H1 (cell line): Measurements from ENCODE around the gene ARHGEF3. TPM values are rescaled to one million over a fixed set of nuclear protein-coding genes. Genes with fewer than 3 reads are reported as not detected.

Experiments
- CTCF ChIA-PET: fragments of 300-600 bp; sonication (Branson Sonifier 250); formaldehyde crosslinking; loops from one replicate; lab custom pipeline; 2021; ENCODE audit not compliant: partially characterized antibody; lab: Charles Lee
- POLR2A ChIA-PET: fragments of 300-600 bp; sonication (Branson Sonifier 250); formaldehyde crosslinking; loops from one replicate; lab custom pipeline; 2021; ENCODE audit warnings: inconsistent platforms; ENCODE audit not compliant: partially characterized antibody; lab: Charles Lee
- DNase-seq, 2 experiments: peaks; one replicate each; pipeline versions ENCODE4 v3.0.0 to v3.0.0-alpha.2; 2010 to 2022; ENCODE audit warnings: low spot score in 2 of 2, low read depth in 1 of 2, mixed read lengths in 1 of 2
- FAIRE-seq: peaks from 2 replicates; lab custom pipeline; 2011; peaks lifted over from hg19 to GRCh38; lab: Jason Lieb, UNC
- H2AFZ ChIP-seq: 2 replicates; pipeline ENCODE4 v1.8.1; 2012; ENCODE audit warnings: low read length, inconsistent platforms
- H2AK5ac ChIP-seq: 2 replicates; pipeline ENCODE4 v1.6.1; 2013; ENCODE audit warnings: low read depth, low read length
- H2BK120ac ChIP-seq: replicated peaks from 2 replicates; pipeline ENCODE3; 2013; ENCODE audit warnings: low read depth, low read length, inconsistent platforms
- H2BK12ac ChIP-seq: 2 replicates; pipeline ENCODE4 v1.6.1; 2013; ENCODE audit warnings: low read depth, low read length
- H2BK15ac ChIP-seq: 2 replicates; pipeline ENCODE4 v1.6.1; 2013; ENCODE audit warnings: low read length
- H2BK20ac ChIP-seq: 2 replicates; pipeline ENCODE4 v1.6.1; 2013; ENCODE audit warnings: low read length
- H2BK5ac ChIP-seq: 2 replicates; pipeline ENCODE4 v1.6.1; 2013; ENCODE audit warnings: low read depth, low read length
- H3K14ac ChIP-seq: 2 replicates; pipeline ENCODE4 v1.6.1; 2013; ENCODE audit warnings: inconsistent platforms; ENCODE audit not compliant: insufficient read length
- H3K18ac ChIP-seq: 2 replicates; pipeline ENCODE4 v1.6.1; 2013; ENCODE audit warnings: low read length; ENCODE audit errors: extremely low read depth
- H3K23ac ChIP-seq: 2 replicates; pipeline ENCODE4 v1.6.1; 2013; ENCODE audit warnings: inconsistent platforms; ENCODE audit not compliant: insufficient read length
- H3K23me2 ChIP-seq: 2 replicates; pipeline ENCODE4 v1.6.1; 2013; ENCODE audit warnings: low read depth, low read length
- H3K27ac ChIP-seq: 2 replicates; pipeline ENCODE4 v1.6.1; 2011; ENCODE audit warnings: low read depth, low read length, inconsistent platforms
- H3K27me3 ChIP-seq, 4 experiments: replicated peaks in 1 of 4; 1 replicate in 1 of 4; 2 replicates in 3 of 4; pipeline versions ENCODE4 v1.6.1 to v1.8.1; 2011 to 2013; ENCODE audit warnings: low read length in 3 of 4, mild to moderate bottlenecking in 3 of 4, inconsistent platforms in 2 of 4, mixed read lengths in 2 of 4, moderate library complexity in 1 of 4; ENCODE audit not compliant: control insufficient read depth in 3 of 4, insufficient read depth in 3 of 4; ENCODE audit errors: extremely low read depth in 1 of 4
- H3K36me3 ChIP-seq, 4 experiments: 2 replicates each; pipeline versions ENCODE4 v1.6.1 to v1.8.1; 2011 to 2013; ENCODE audit warnings: mild to moderate bottlenecking in 4 of 4, low read length in 3 of 4, moderate library complexity in 2 of 4, control low read depth in 1 of 4, inconsistent platforms in 1 of 4; ENCODE audit not compliant: insufficient read depth in 4 of 4, control insufficient read depth in 2 of 4
- H3K4ac ChIP-seq: replicated peaks from 2 replicates; pipeline ENCODE3; 2013; ENCODE audit warnings: low read length, low read depth, mixed read lengths, inconsistent platforms; ENCODE audit not compliant: insufficient read length
- H3K4me1 ChIP-seq, 4 experiments: replicated peaks in 1 of 4; 1 replicate in 1 of 4; 2 replicates in 3 of 4; pipeline versions ENCODE4 v1.6.1 to v1.8.1; 2011 to 2013; ENCODE audit warnings: low read length in 3 of 4, inconsistent platforms in 2 of 4, mixed read lengths in 1 of 4; ENCODE audit not compliant: insufficient read depth in 4 of 4, control insufficient read depth in 3 of 4
- H3K4me2 ChIP-seq, 2 experiments: 2 replicates each; pipeline versions ENCODE4 v1.6.1 to v1.8.1; 2011 to 2013; ENCODE audit warnings: low read depth in 2 of 2, low read length in 2 of 2, control low read depth in 1 of 2, inconsistent platforms in 1 of 2, mild to moderate bottlenecking in 1 of 2; ENCODE audit not compliant: insufficient read depth in 1 of 2
- H3K4me3 ChIP-seq, 4 experiments: fragments of 200-600, 300-600 bp in 1 of 4; sonication (generic), shearing (Covaris generic), sonication (Bioruptor Twin) in 1 of 4; 2 replicates each; pipeline versions ENCODE4 v1.5.1 to v1.8.1; 2011 to 2016; ENCODE audit warnings: low read length in 4 of 4, low read depth in 3 of 4, control low read depth in 2 of 4, inconsistent platforms in 2 of 4, mild to moderate bottlenecking in 2 of 4, mixed read lengths in 1 of 4, moderate library complexity in 1 of 4; ENCODE audit not compliant: insufficient read depth in 2 of 4; ENCODE audit errors: extremely low read depth in 1 of 4
- H3K56ac ChIP-seq: replicated peaks from 2 replicates; pipeline ENCODE3; 2013; ENCODE audit warnings: low read depth, mild to moderate bottlenecking, mixed read lengths, low read length, inconsistent platforms; ENCODE audit not compliant: insufficient read length
- H3K79me1 ChIP-seq: 2 replicates; pipeline ENCODE4 v1.6.1; 2013; ENCODE audit warnings: low read depth, low read length, control low read depth
- H3K79me2 ChIP-seq, 2 experiments: 2 replicates each; pipeline versions ENCODE4 v1.6.1 to v1.8.1; 2012 to 2013; ENCODE audit warnings: low read length in 2 of 2, mild to moderate bottlenecking in 2 of 2, inconsistent platforms in 1 of 2; ENCODE audit not compliant: insufficient read depth in 2 of 2, control insufficient read depth in 1 of 2
- H3K9ac ChIP-seq, 4 experiments: replicated peaks in 1 of 4; 1 replicate in 1 of 4; 2 replicates in 3 of 4; pipeline versions ENCODE4 v1.6.1 to v1.8.1; 2011 to 2013; ENCODE audit warnings: low read depth in 3 of 4, low read length in 3 of 4, control low read depth in 2 of 4, mild to moderate bottlenecking in 2 of 4, moderate library complexity in 2 of 4, inconsistent platforms in 1 of 4; ENCODE audit errors: extremely low read depth in 1 of 4
- H3K9me3 ChIP-seq, 2 experiments: 2 replicates each; pipeline versions ENCODE4 v1.6.1 to v1.8.1; 2012 to 2013; ENCODE audit warnings: mild to moderate bottlenecking in 2 of 2, moderate library complexity in 2 of 2, control low read depth in 1 of 2, inconsistent platforms in 1 of 2, low read depth in 1 of 2, low read length in 1 of 2, mixed read lengths in 1 of 2; ENCODE audit not compliant: insufficient read depth in 2 of 2
- H4K20me1 ChIP-seq, 2 experiments: replicated peaks in 1 of 2; 2 replicates each; pipeline versions ENCODE3 to v1.8.1; 2011 to 2013; ENCODE audit warnings: inconsistent platforms in 2 of 2, low read length in 2 of 2, mild to moderate bottlenecking in 1 of 2; ENCODE audit not compliant: insufficient read depth in 2 of 2, control insufficient read depth in 1 of 2
- H4K5ac ChIP-seq: 2 replicates; pipeline ENCODE4 v1.6.1; 2013; ENCODE audit warnings: low read length, low read depth, mixed read lengths, inconsistent platforms; ENCODE audit not compliant: insufficient read length
- H4K8ac ChIP-seq: 2 replicates; pipeline ENCODE4 v1.8.0; 2013; ENCODE audit warnings: mild to moderate bottlenecking, moderate library complexity, low read length, inconsistent platforms; ENCODE audit not compliant: insufficient read depth; ENCODE audit errors: extremely low read depth
- H4K91ac ChIP-seq: replicated peaks from 2 replicates; pipeline ENCODE3; 2013; ENCODE audit warnings: low read length, mixed read lengths, inconsistent platforms; ENCODE audit not compliant: insufficient read length
- ASH2L ChIP-seq: fragments of 200-600, 300-600 bp; sonication (generic); IDR thresholded peaks from one replicate; pipeline ENCODE4 v1.7.1; 2017; ENCODE audit warnings: low read length
- CTBP2 ChIP-seq: IDR thresholded peaks from 2 replicates; pipeline ENCODE4 v1.7.0; 2011; ENCODE audit warnings: borderline replicate concordance, mild to moderate bottlenecking, moderate library complexity, mixed read lengths, low read length; ENCODE audit not compliant: insufficient read depth, insufficient read length
- EGR1 ChIP-seq: IDR thresholded peaks from 2 replicates; pipeline ENCODE4 v1.6.1; 2011; ENCODE audit warnings: low read depth, low read length, borderline replicate concordance
- EP300 ChIP-seq, 2 experiments: IDR thresholded peaks; 1 replicate in 1 of 2; 2 replicates in 1 of 2; pipeline ENCODE4 v1.6.1; 2011 to 2012; ENCODE audit warnings: low read depth in 2 of 2, low read length in 2 of 2, mild to moderate bottlenecking in 2 of 2, borderline replicate concordance in 1 of 2, inconsistent platforms in 1 of 2, moderate library complexity in 1 of 2
- EZH2 ChIP-seq: fragments of 200-600 bp; sonication (generic); IDR thresholded peaks from 2 replicates; pipeline ENCODE4 v1.7.1; 2012; ENCODE audit warnings: low read depth, mild to moderate bottlenecking, moderate library complexity, low read length, inconsistent platforms; ENCODE audit not compliant: severe bottlenecking
- JUN ChIP-seq: IDR thresholded peaks from 2 replicates; pipeline ENCODE4 v1.6.1; 2011; ENCODE audit warnings: low read depth, mild to moderate bottlenecking, improper control_type of control experiment, low read length
- KDM4A ChIP-seq: IDR thresholded peaks from one replicate; pipeline ENCODE4 v1.7.1; 2012; ENCODE audit warnings: low read depth, mild to moderate bottlenecking, moderate library complexity, low read length, inconsistent platforms; ENCODE audit not compliant: severe bottlenecking
- MAFK ChIP-seq: IDR thresholded peaks from 2 replicates; pipeline ENCODE4 v1.6.1; 2012; ENCODE audit warnings: low read depth, mild to moderate bottlenecking, improper control_type of control experiment, low read length
- MAX ChIP-seq: IDR thresholded peaks from 2 replicates; pipeline ENCODE4 v1.6.1; 2012; ENCODE audit warnings: inconsistent platforms
- PHF8 ChIP-seq: fragments of 200-600 bp; sonication (generic); conservative IDR thresholded peaks from 2 replicates; pipeline ENCODE4 v1.7.1; 2012; ENCODE audit warnings: low read depth, mild to moderate bottlenecking, inconsistent platforms, low read length, moderate library complexity
- SAP30 ChIP-seq: fragments of 300-600 bp; sonication (generic); IDR thresholded peaks from 2 replicates; pipeline ENCODE4 v1.7.1; 2012; ENCODE audit warnings: low read length, moderate library complexity, mild to moderate bottlenecking, inconsistent platforms; ENCODE audit not compliant: insufficient read depth, insufficient replicate concordance
- YY1 ChIP-seq: IDR thresholded peaks from 2 replicates; pipeline ENCODE4 v1.6.1; 2011; ENCODE audit warnings: low read depth, mild to moderate bottlenecking, low read length
- WGBS, 2 experiments: shearing (Covaris generic) in 1 of 2; methylation state at CpG; one replicate each; pipeline versions ENCODE4 v1.1.6 to v1.1.7; 2013 to 2015; ENCODE audit warnings: low lambda C conversion rate in 2 of 2, mixed read lengths in 2 of 2, inconsistent platforms in 1 of 2, low coverage in 1 of 2, missing lambda C conversion rate in 1 of 2; ENCODE audit not compliant: insufficient replicate concordance in 2 of 2, insufficient coverage in 1 of 2, insufficient read length in 1 of 2; ENCODE audit errors: extremely low coverage in 1 of 2, missing lambda C conversion rate in 1 of 2; 5-methylcytosine and 5-hydroxymethylcytosine counted together
- polyA plus RNA-seq, 7 experiments: library from polyadenylated mRNA; depleted of rRNA in 3 of 7; stranded (reverse) in 5 of 7; unstranded in 2 of 7; fragments of >200 nt in 5 of 7; fragments of 200-250 nt in 2 of 7; gene quantifications; 1 replicate in 5 of 7; 2 replicates in 1 of 7; 4 replicates in 1 of 7; pipeline versions ENCODE4 v1.2.1 to v1.2.3, GENCODE V29; 2011 to 2013; ENCODE audit warnings: missing spikeins in 2 of 7, mixed read lengths in 2 of 7
- total RNA-seq: library from RNA; stranded (reverse); fragmentation: NEBNext Ultra II Directional; extraction: Animal tissue kit (Norgen Biotek cat#: 25700); gene quantifications from 2 replicates; pipeline ENCODE4 v1.2.1, GENCODE V29; 2021
- TF ChIP-seq, protein P1 (sequence below): IDR thresholded peaks from 2 replicates; pipeline ENCODE4 v1.6.1; 2011; ENCODE audit warnings: low read length, improper control_type of control experiment

Gene ARHGEF3
- total and polyA plus RNA-seq, 2 of the 8 experiments (the other 6 are each of a cell fraction or from before 2014, with no cell fraction given): 2.8 to 6.0 TPM

DNA sequence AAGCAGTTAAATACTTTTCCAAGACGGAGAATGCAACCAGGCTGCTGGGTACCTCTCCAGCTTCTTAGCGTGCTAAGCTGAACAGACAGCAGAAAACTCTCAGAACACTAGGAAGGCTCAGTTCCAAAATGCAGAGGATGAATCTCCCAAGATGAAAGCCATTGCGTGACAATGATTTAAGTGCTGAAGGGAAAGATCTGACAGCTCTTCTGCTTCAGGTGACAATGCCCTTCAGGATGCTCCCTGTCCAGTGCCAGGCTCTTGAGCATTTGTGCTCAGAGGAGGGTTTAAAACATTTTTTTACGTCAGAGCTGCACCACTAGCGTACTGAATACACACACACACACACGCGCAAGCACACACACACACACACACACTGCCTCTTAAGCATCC is 26.3 kb downstream of the ARHGEF3 start:
- Histone ChIP-seq H3K4me1 (no peaks in the 10 kb centered on the region), H3K79me2 (no peaks in the 10 kb centered on the region), H3K27ac (no peak overlapping the region), H2BK15ac (no peak overlapping the region), H4K20me1 (no peaks in the 10 kb centered on the region), H2BK120ac (no peak overlapping the region), H3K4me3 (no peak overlapping the region), H3K9me3 (no peaks in the 10 kb centered on the region), H4K8ac (no peak overlapping the region), H2BK12ac (no peak overlapping the region), H3K18ac (no peak overlapping the region), H2AK5ac (no peak overlapping the region), H3K14ac (no peak overlapping the region), H2BK5ac (no peak overlapping the region), H4K5ac (no peak overlapping the region), H3K4me2 (no peak overlapping the region), H3K23ac (no peak overlapping the region), H3K27me3 (no peaks in the 10 kb centered on the region), H2BK20ac (no peak overlapping the region), H3K9ac (no peak overlapping the region), H3K79me1 (no peaks in the 10 kb centered on the region), H3K4ac (no peak overlapping the region), H3K56ac (no peak overlapping the region), H2AFZ (no peak overlapping the region), H3K23me2 (no peaks in the 10 kb centered on the region), H4K91ac (no peak overlapping the region), H3K36me3 (no peaks in the 10 kb centered on the region)
- DNase-seq (no peak), FAIRE-seq (no peak)
- ChIA-PET POLR2A (no interaction called here), CTCF (interaction anchor here (0.6 to 6.3 kb wide), 7 partner anchors 10 to 617 kb away, joined by 3 to 45 read pairs (median 3); no protein-coding TSS in a partner anchor)
- 89% methylated on average over 7 of the region's 7 CpGs; no CpG with 5 or more reads in 1 of the 2 experiments for WGBS, 2 experiments
- TF ChIP-seq CTBP2: no peak
- no peak for TF ChIP-seq EP300 (IDR thresholded peaks at IDR 0.05; ENCODE audit: borderline replicate concordance in 1 of 2, low read depth in 2 of 2, low read length in 2 of 2)
- no peak for TF ChIP-seq JUN
- TF ChIP-seq YY1: no peak
- TF ChIP-seq MAX: no peak
- TF ChIP-seq EZH2: no peak
- TF ChIP-seq KDM4A: no peak
- TF ChIP-seq EGR1: no peak
- TF ChIP-seq PHF8: no peak
- no peak for TF ChIP-seq ASH2L
- TF ChIP-seq, protein P1, sequence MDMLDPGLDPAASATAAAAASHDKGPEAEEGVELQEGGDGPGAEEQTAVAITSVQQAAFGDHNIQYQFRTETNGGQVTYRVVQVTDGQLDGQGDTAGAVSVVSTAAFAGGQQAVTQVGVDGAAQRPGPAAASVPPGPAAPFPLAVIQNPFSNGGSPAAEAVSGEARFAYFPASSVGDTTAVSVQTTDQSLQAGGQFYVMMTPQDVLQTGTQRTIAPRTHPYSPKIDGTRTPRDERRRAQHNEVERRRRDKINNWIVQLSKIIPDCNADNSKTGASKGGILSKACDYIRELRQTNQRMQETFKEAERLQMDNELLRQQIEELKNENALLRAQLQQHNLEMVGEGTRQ: no peak
- no peak for TF ChIP-seq MAFK
- no peak for TF ChIP-seq SAP30
